MCF 10A (cell line): Measurements from ENCODE around the gene NIT1. TPM values are rescaled to one million over a fixed set of nuclear protein-coding genes. Genes with fewer than 3 reads are reported as not detected.

Experiments
- BruUV-seq: library from RNA; stranded (reverse); fragments of 400-500 nt; replicated peaks from 2 replicates; lab custom pipeline; 2021; lab: Mats Ljungman, UMichigan
- CTCF ChIA-PET: fragments of 300-600 bp; sonication (Branson Sonifier 250); formaldehyde crosslinking; extraction: SDS; loops from one replicate; lab custom pipeline; 2021; ENCODE audit warnings: antibody characterized with exemption, inconsistent platforms; lab: Yijun Ruan, JAX
- POLR2A ChIA-PET: fragments of 300-600, 350-650 bp; sonication (Branson Sonifier 250); formaldehyde crosslinking; extraction: SDS; loops from one replicate; lab custom pipeline; 2020; ENCODE audit warnings: antibody characterized with exemption, inconsistent platforms; lab: Yijun Ruan, JAX
- DNase-seq: peaks from one replicate; pipeline ENCODE4 v3.0.0-alpha.2; 2018; ENCODE audit not compliant: unreplicated experiment
- H3K27ac Mint-ChIP-seq: one replicate; pipeline ENCODE4 v1.8.0; 2022; ENCODE audit warnings: mild to moderate bottlenecking, low read depth, mixed read lengths; ENCODE audit not compliant: unreplicated experiment
- H3K27me3 Mint-ChIP-seq: one replicate; pipeline ENCODE4 v1.8.0; 2022; ENCODE audit warnings: mixed read lengths; ENCODE audit not compliant: insufficient read depth, unreplicated experiment
- H3K36me3 Mint-ChIP-seq: one replicate; pipeline ENCODE4 v1.8.0; 2022; ENCODE audit warnings: mild to moderate bottlenecking, moderate library complexity, mixed read lengths; ENCODE audit not compliant: insufficient read depth, unreplicated experiment
- H3K4me1 Mint-ChIP-seq: one replicate; pipeline ENCODE4 v1.8.0; 2022; ENCODE audit warnings: mixed read lengths; ENCODE audit not compliant: insufficient read depth, unreplicated experiment
- H3K4me3 Mint-ChIP-seq: one replicate; pipeline ENCODE4 v1.8.0; 2022; ENCODE audit warnings: mild to moderate bottlenecking, moderate library complexity, mixed read lengths; ENCODE audit not compliant: unreplicated experiment
- H3K9me3 Mint-ChIP-seq: one replicate; pipeline ENCODE4 v1.8.0; 2022; ENCODE audit warnings: mixed read lengths; ENCODE audit not compliant: unreplicated experiment
- intact Hi-C: fragments of 100-400 bp; cut with micrococcal nuclease; formaldehyde crosslinking; loops from 2 replicates; pipeline ENCODE4 v1.14.1; 2022
- total RNA-seq: library from RNA; stranded (reverse); gene quantifications from 2 replicates; pipeline ENCODE4 v1.2.3, GENCODE V29; 2022
- TF ChIP-seq, protein P1 (sequence below): fragments of 200-600 bp; IDR thresholded peaks from one replicate; pipeline ENCODE4 v1.8.0; 2022; ENCODE audit warnings: antibody characterized with exemption, mild to moderate bottlenecking; ENCODE audit not compliant: unreplicated experiment

The NIT1 gene
- total RNA-seq, 1 experiment from 2014 or later = 73.4 TPM

DNA sequence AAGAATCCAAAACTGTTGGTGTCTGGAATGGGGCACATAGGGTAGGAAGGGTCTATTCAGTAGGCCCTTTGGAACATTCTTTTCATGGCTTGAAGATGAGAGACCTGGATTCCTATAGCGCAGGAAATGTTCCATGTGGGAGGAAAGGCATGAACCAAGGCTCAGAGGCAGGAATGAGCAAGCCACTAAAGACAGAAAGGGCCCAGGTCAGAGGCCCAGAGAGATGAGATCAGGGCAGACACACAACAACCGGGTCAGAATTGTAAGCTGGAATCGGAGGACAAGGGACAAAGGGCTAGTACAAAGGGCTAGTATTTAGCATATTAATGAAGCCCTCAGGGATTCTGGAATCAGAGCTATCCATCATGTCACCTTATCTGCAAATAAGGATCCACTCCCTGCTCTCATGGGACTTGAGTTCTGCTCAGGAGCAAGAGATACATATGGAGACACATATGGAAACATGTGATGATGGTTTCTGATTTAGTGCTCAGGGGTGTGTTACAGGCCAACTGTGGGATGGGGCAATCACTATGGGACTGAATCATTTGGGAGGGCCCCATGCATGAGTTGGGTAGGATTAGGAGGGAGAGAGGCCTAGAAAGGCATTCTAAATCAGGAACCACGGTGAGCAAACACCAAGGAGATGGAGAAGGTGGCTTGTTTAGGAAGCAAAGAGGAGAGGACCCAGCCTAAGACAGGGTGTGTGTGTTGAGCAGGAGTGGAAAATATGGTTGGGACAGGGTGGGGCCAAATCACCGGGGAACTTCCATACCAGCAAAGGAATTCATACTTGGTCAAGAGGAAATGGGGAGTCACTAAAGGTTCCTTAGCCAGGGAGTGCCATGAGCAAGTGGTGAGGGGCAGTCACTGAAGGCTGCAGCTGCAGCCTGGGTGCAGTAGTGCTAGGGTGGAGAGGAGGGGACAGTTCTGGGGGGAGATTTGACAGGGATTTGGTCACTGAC is 37.2 kb upstream of the NIT1 start:
- Mint-ChIP-seq H3K4me1 (peaks cover 68% of the 10 kb centered on the region), H3K9me3 (no peaks in the 10 kb centered on the region), H3K27ac (peak overlapping the region; percentile 52), H3K27me3 (no peaks in the 10 kb centered on the region), H3K4me3 (no peak overlapping the region), H3K36me3 (no peaks in the 10 kb centered on the region)
- intact Hi-C loops = loop anchor here (10.0 kb wide), 1 partner anchor 736 kb away; the partner anchor contains the start of genes COPA and NCSTN
- ChIA-PET CTCF (interaction anchor here (0.6 to 7.0 kb wide), 8 partner anchors 7 to 133 kb away, joined by 3 to 47 read pairs (median 4); partner anchors contain the start of gene KLHDC9), POLR2A (interaction anchor here (1.6 to 2.0 kb wide), 3 partner anchors 12 to 34 kb away, joined by 4 to 11 read pairs (median 8); partner anchors contain the start of genes KLHDC9 and USF1)
- no TSS peak for BruUV-seq
- DNase-seq = peak; percentile 44
- TF ChIP-seq, protein P1, sequence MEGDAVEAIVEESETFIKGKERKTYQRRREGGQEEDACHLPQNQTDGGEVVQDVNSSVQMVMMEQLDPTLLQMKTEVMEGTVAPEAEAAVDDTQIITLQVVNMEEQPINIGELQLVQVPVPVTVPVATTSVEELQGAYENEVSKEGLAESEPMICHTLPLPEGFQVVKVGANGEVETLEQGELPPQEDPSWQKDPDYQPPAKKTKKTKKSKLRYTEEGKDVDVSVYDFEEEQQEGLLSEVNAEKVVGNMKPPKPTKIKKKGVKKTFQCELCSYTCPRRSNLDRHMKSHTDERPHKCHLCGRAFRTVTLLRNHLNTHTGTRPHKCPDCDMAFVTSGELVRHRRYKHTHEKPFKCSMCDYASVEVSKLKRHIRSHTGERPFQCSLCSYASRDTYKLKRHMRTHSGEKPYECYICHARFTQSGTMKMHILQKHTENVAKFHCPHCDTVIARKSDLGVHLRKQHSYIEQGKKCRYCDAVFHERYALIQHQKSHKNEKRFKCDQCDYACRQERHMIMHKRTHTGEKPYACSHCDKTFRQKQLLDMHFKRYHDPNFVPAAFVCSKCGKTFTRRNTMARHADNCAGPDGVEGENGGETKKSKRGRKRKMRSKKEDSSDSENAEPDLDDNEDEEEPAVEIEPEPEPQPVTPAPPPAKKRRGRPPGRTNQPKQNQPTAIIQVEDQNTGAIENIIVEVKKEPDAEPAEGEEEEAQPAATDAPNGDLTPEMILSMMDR = no peak

GRCh38 chr1:161081519-161081918 is 36.4 kb upstream of the NIT1 start:
- no peaks in the 10 kb centered on the region for H3K27me3 Mint-ChIP-seq
- H3K9me3 Mint-ChIP-seq = no peaks in the 10 kb centered on the region
- H3K27ac Mint-ChIP-seq = peak overlapping the region; percentile 52
- peaks cover 71% of the 10 kb centered on the region for H3K4me1 Mint-ChIP-seq
- TF ChIP-seq, protein P1 = no peak
- H3K4me3 Mint-ChIP-seq = no peak overlapping the region
- ChIA-PET CTCF (interaction anchor here (0.6 to 7.0 kb wide), 9 partner anchors 8 to 1191 kb away, joined by 3 to 47 read pairs (median 4); partner anchors contain the start of gene KLHDC9), POLR2A (interaction anchor here (0.6 to 2.0 kb wide), 5 partner anchors 13 to 61 kb away, joined by 3 to 11 read pairs (median 4); partner anchors contain the start of genes F11R, KLHDC9 and USF1)
- intact Hi-C loops = loop anchor here (10.0 kb wide), 1 partner anchor 737 kb away; the partner anchor contains the start of genes COPA and NCSTN
- no TSS peak for BruUV-seq
- DNase-seq = no peak
- H3K36me3 Mint-ChIP-seq = peaks cover 3% of the 10 kb centered on the region

DNA sequence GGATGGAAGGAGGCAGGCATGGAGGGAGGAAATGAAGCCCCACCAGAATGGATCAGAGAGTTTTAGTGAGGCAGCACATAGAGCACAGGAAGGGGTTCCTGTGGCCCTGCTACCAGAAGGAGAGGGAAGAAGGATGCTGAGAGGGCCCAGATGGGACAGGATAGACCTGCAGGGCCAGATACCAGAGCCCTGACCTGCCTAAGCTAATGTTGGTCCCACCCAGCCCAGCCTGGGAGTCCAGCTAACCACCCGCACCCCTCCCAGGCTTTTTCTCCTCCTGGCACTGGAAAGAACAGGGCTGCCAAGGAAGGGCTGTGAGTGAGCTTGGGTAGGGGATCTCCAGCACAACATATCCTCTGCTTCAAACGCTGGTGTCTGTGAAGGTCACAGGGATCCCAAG is 35.4 kb upstream of the NIT1 start:
- H3K9me3 Mint-ChIP-seq = no peaks in the 10 kb centered on the region
- TF ChIP-seq, protein P1 = no peak
- H3K27ac Mint-ChIP-seq = peak overlapping the region; percentile 90
- no TSS peak for BruUV-seq
- ChIA-PET POLR2A (interaction anchor here (0.9 to 3.4 kb wide), 6 partner anchors 7 to 62 kb away, joined by 3 to 29 read pairs (median 12); partner anchors contain the start of genes F11R, NIT1, PFDN2 and USF1), CTCF (interaction anchor here (0.6 to 7.0 kb wide), 8 partner anchors 9 to 292 kb away, joined by 3 to 47 read pairs (median 5); partner anchors contain the start of gene KLHDC9)
- DNase-seq = no peak
- intact Hi-C loops = loop anchor here (10.0 kb wide), 1 partner anchor 738 kb away; the partner anchor contains the start of genes COPA and NCSTN
- peaks cover 6% of the 10 kb centered on the region for H3K36me3 Mint-ChIP-seq
- H3K4me3 Mint-ChIP-seq = no peak overlapping the region
- H3K4me1 Mint-ChIP-seq = peaks cover 71% of the 10 kb centered on the region
- H3K27me3 Mint-ChIP-seq = no peaks in the 10 kb centered on the region
